NOMO-1 treated with dmso at 0.1 percent for 144 hours (cell line): ENCODE measurements around the gene FAM117A.
"Not testable (repeated sequence)": the region's sequence is repeated elsewhere in the genome, so short reads cannot be mapped to it uniquely, and the experiment has no call there.

ENCODE experiments used
- DNase-seq: peaks from one replicate; lab custom pipeline; 2025; ENCODE audit not compliant: unreplicated experiment; lab: John Stamatoyannopoulos, UW

FAM117A gene

DNA sequence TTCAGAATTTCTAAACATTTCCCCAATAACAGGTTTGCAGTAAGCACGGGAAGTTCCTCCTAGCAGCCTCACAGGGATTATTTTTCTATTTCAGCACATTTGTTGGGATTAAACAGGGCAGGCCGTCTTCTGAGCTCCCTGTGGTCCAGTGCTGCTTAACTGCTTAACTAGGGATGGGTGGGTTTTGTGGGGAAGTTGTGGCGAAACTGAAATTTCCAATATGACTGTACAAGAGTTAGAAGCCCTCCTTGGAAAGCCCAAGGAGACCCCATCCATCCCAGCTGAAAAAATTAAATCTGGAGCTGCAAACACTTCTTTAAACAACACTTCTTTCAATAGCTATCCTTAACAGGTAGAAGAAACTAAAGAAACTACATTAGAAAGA is 22.2 kb downstream of the FAM117A start:
- DNase-seq = no peak

DNA sequence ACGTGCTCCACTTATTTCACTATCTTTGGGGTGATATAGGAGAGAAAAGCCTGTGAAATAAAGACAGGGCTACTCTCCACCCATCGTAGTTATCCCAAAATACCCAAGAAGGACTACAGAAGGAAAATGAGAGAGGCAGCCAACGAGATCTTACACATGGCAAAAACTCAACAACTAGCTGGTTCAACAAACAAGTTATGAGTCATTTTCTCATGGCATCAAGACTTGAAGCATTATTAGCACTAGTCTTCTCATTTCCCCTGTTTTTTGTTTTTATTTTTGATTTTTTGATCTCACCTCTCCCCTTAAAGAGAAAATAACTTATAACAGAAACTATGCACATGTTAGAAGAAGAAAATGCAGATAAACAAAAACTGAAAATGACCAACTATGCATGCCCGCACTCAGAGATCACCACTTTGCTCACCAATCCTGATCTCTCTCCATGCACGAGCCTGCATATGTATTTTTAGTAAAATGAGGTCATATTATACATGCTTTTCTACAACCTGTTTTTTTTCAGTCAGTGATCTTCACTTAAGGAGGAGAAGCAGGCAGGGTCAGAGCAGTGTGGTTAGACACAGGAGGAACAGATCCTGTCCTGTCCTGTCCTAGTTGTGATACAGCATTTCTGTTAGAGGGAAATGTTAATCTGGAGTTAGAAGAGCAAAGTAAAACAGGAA is 22.8 kb downstream of the FAM117A start:
- DNase-seq = peak; percentile 32

- peak; percentile 84 for DNase-seq
Measured at GRCh38 chr17:49739641-49740271, 24.2 kb downstream of the FAM117A start.

GRCh38 chr17:49738456-49739163 is 25.3 kb downstream of the FAM117A start:
- no peak for DNase-seq

- no peak for DNase-seq
Measured at GRCh38 chr17:49734515-49735490, 29.1 kb downstream of the FAM117A start.

- no peak for DNase-seq
Measured at GRCh38 chr17:49731435-49731831, 32.5 kb downstream of the FAM117A start.

DNA sequence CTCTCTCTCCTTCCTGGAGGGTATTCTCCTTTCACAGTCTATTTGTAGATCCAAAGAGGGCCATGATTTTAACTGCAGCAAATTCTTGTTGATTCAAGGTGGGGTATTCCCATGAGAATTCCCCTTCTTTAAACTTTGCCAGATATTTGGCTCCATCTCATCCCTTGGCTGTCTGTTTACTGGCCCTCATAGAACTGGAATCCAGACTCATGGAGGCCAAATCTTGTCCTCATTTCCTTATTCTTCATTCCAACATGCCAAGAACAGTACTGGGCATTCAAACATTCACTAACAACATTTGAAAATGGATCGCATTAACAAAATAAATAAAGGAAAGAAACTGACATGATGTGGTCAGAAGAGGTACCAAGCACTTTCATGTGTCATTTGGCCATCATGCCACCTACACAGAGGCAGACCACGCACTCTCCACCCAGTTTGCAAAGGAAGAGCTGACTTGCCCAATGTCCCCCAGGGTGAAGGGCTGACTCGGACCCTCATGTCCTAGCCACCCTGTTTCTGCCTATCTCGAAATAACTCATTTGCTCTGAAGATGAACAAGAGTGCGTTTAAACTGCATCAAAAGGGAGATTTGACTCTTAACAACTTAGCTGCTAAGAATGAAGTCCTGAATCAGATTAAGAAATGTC is 33.0 kb downstream of the FAM117A start:
- DNase-seq = no peak

DNA sequence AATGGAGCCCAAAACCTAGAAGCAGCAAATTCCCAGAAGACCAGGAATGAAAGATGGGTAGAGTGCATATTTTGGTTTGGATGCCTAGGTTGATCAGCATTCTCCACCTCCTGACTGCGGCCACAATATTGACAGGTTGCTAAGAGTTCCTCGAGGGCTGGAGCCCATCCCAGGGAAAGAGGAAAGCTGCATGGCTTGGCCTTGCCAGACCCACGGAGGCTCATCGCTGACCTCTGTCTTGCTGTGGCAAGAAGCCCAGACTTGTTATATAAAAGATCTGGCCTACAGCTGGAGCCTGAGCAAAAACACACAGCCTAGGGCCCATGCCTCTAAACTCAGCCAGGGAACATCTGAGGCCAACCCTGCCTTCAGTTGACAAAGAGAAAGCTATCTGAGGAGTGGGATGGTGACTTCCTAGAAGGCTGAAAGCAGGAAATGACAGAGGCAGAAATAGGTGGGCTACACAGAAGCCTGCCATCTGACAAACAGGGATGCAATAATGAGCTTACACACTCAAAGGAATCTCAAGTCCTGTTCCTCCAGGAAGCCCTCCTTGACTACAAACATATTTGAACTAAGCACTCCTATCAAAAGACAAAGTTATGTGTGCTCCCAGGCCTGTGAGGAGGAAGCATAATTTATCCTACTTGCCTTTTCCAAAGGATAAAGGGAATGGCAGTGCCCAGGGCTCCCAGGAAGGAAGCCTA is 33.7 kb downstream of the FAM117A start:
- DNase-seq = no peak

GRCh38 chr17:49729069-49729468 is 34.9 kb downstream of the FAM117A start:
- no peak for DNase-seq

- no peak for DNase-seq
Measured at GRCh38 chr17:49728425-49728824, 35.5 kb downstream of the FAM117A start.

- no peak for DNase-seq
Measured at GRCh38 chr17:49727380-49727779, 36.6 kb downstream of the FAM117A start.

GRCh38 chr17:49725452-49726130 is 38.3 kb downstream of the FAM117A start:
- DNase-seq = no peak

- not testable (repeated sequence) for DNase-seq
Measured at GRCh38 chr17:49724552-49724951, 39.4 kb downstream of the FAM117A start.

GRCh38 chr17:49723423-49723822 is 40.5 kb downstream of the FAM117A start:
- no peak for DNase-seq

DNA sequence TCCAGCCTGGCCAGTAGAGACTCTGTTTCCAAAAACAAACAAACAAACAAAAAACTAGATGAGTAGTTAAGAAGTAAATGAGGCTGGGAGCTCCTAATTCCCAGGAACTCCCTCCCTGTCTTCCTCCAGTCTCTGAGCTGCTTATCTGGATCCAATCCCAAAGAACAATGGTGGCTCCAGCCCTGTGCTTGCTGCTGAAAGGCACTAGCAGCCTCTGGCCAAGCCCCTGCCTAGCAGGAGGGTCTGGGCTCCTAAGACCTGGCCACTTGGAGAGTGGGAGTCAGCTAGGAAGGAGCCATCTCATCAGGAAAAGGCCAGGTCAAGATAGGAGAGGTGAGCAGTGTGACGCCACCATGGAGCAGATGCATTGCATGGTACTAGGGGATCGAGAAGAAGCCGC is 41.9 kb downstream of the FAM117A start:
- DNase-seq = no peak

DNA sequence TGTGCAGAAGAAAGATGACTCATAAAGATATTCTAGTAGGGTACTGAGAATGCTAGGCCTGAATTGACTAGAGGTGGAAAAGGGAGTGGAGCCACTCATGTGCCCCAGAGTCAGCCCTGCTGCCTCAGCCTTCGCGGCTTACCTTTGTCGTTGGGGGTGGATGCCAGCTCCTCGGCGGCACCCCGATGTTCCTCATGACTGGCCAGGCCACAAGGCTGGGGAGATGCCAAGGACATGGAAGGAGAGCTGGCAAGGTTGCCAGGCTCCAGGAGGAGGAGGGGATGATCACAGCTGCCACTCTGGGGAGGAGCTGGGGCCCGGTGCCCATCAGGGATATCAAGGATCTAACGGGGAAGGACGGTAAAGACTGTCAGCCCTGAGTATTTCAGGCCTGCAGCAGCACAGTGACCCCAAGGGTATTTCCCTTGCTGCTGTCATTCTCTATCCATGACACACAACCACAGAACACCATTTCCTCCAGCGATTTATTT is 46.5 kb downstream of the FAM117A start:
- no peak for DNase-seq

DNA sequence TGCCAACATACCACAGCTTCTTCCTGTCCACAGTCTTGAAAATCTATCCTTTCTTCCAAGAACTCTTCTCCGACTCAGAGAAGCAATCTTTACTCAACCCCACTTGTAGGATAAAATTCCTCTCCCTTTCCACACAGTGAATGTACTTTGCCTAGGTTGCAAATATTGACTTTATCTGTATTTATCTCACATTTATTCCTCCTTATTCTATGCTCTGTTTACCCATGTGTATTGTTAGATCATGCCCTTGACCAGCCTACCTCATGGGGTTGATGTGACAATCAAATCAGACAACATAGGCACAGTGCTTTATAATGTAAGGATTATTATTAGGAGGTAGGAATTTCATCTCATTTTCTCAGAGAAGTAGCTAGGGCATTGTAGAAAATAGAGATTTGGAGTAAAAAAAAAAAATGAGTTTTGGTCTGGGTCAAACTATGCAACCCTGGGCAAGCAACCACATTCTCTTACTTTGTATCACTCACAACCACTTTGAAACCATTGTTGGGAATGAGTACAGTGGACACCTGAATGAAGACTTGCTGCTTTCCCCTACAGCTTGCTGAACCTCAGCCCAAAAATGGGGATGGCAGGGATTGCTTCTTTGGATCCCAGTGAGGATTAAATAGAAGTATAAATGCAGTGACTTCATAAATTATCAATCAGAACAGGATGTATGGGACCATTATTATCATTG is 47.1 kb downstream of the FAM117A start:
- no peak for DNase-seq

DNA sequence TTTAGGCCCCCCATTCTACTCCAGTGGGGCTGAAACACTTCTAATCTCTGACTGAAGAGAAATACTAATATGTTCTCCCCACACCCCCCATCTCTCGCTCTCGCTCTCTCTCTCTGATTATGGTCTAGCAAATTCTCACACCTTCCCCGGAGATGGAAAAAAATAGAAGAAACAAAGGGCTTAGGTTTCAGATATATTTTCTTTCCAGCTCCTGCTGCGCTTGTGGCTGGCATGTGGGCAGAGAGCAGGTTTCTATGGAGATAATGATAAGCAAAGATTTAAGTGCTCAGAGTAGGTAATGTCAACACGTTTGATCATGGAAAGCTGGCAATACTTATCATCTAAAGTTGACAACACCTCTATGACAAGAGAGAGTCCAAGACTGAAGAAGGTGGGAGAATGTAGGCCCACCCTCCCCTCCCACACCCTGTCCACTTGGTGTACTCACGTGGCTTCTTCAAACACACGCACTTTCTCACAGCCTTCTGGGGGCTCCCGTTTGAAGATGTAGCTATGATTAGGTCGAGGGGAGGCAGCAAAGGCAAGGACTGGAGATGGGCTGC is 48.1 kb downstream of the FAM117A start:
- DNase-seq = no peak
